RWPE2 (cell line): ENCODE measurements around the gene VPS45.
"Not testable (repeated sequence)": the region's sequence is repeated elsewhere in the genome, so short reads cannot be mapped to it uniquely, and the experiment has no call there.

Source experiments
- ATAC-seq: fragments of 200-7000 bp; cut with Tn5 transposase; 3 replicates; pipeline ENCODE4 v1.9.1; 2021; ENCODE audit warnings: low read depth
- DNase-seq: peaks from one replicate; pipeline ENCODE4 v3.0.0-alpha.2; 2020; ENCODE audit warnings: low spot score
- H3K27ac ChIP-seq: fragments of 450-650 bp; 2 replicates; pipeline ENCODE4 v1.5.1; 2017; ENCODE audit warnings: mild to moderate bottlenecking; ENCODE audit not compliant: poor library complexity, severe bottlenecking
- H3K27me3 ChIP-seq: fragments of 250-450 bp; sonication (Bioruptor Pico); 2 replicates; pipeline ENCODE4 v1.5.1; 2021; ENCODE audit warnings: mild to moderate bottlenecking, moderate library complexity; ENCODE audit not compliant: insufficient read depth, poor library complexity, severe bottlenecking
- H3K36me3 ChIP-seq: fragments of 250-450 bp; sonication (Bioruptor Pico); 2 replicates; pipeline ENCODE4 v1.5.1; 2020; ENCODE audit warnings: low read depth, mild to moderate bottlenecking, moderate library complexity
- H3K4me1 ChIP-seq: fragments of 250-450 bp; sonication (Bioruptor Pico); 2 replicates; pipeline ENCODE4 v1.5.1; 2021; ENCODE audit warnings: mild to moderate bottlenecking, moderate library complexity; ENCODE audit not compliant: insufficient read depth, poor library complexity, severe bottlenecking
- H3K4me3 ChIP-seq: fragments of 250-450 bp; sonication (Bioruptor Pico); 2 replicates; pipeline ENCODE4 v1.5.1; 2021; ENCODE audit warnings: mild to moderate bottlenecking, moderate library complexity; ENCODE audit not compliant: severe bottlenecking
- H3K9me3 ChIP-seq: fragments of 250-450 bp; sonication (Bioruptor Pico); 2 replicates; pipeline ENCODE4 v1.5.1; 2021; ENCODE audit warnings: mild to moderate bottlenecking, moderate library complexity; ENCODE audit not compliant: severe bottlenecking
- TF ChIP-seq, protein P1 (sequence below): fragments of 450-650 bp; IDR thresholded peaks from one replicate; pipeline ENCODE4 v1.5.1; 2017; ENCODE audit warnings: mild to moderate bottlenecking, moderate library complexity; ENCODE audit not compliant: poor library complexity, severe bottlenecking

VPS45 gene

DNA sequence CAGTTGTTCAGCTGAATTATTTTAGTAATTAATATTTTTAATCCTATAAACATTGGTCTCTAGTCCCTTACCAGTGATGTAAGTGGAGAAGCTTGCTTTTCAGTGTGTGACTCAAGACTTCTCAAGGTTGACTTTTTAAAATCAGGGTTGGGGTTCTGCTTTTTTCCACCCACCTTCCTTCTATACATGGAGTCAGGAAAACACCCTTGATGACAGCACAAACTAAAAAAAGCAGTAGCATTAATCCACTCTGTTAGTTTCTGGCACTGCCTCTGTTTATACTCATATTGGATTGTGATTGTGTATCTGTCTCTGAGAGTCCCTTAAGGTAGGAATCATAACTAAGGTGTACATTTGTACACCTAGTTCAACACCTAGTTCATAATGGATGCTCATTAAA lies 73.9 kb downstream of the VPS45 start:
- ATAC-seq, result no peak
- TF ChIP-seq, protein P1, sequence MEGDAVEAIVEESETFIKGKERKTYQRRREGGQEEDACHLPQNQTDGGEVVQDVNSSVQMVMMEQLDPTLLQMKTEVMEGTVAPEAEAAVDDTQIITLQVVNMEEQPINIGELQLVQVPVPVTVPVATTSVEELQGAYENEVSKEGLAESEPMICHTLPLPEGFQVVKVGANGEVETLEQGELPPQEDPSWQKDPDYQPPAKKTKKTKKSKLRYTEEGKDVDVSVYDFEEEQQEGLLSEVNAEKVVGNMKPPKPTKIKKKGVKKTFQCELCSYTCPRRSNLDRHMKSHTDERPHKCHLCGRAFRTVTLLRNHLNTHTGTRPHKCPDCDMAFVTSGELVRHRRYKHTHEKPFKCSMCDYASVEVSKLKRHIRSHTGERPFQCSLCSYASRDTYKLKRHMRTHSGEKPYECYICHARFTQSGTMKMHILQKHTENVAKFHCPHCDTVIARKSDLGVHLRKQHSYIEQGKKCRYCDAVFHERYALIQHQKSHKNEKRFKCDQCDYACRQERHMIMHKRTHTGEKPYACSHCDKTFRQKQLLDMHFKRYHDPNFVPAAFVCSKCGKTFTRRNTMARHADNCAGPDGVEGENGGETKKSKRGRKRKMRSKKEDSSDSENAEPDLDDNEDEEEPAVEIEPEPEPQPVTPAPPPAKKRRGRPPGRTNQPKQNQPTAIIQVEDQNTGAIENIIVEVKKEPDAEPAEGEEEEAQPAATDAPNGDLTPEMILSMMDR, result no peak
- no peak overlapping the region for H3K4me3 ChIP-seq
- no peak overlapping the region for H3K27ac ChIP-seq
- peaks cover 6% of the 10 kb centered on the region; the same call in 1 of the 2 replicates for H3K36me3 ChIP-seq
- no peak for DNase-seq
- no peaks in the 10 kb centered on the region for H3K9me3 ChIP-seq
- H3K4me1 ChIP-seq, result no peaks in the 10 kb centered on the region
- no peaks in the 10 kb centered on the region for H3K27me3 ChIP-seq

GRCh38 chr1:150142083-150142482 lies 74.5 kb downstream of the VPS45 start:
- H3K4me3 ChIP-seq, result no peak overlapping the region
- no peak overlapping the region for H3K27ac ChIP-seq
- H3K36me3 ChIP-seq, result peaks cover 6% of the 10 kb centered on the region; the same call in 1 of the 2 replicates
- H3K27me3 ChIP-seq, result no peaks in the 10 kb centered on the region
- H3K4me1 ChIP-seq, result no peaks in the 10 kb centered on the region
- ATAC-seq (no peak), DNase-seq (no peak)
- TF ChIP-seq, protein P1, result no peak
- no peaks in the 10 kb centered on the region for H3K9me3 ChIP-seq

DNA sequence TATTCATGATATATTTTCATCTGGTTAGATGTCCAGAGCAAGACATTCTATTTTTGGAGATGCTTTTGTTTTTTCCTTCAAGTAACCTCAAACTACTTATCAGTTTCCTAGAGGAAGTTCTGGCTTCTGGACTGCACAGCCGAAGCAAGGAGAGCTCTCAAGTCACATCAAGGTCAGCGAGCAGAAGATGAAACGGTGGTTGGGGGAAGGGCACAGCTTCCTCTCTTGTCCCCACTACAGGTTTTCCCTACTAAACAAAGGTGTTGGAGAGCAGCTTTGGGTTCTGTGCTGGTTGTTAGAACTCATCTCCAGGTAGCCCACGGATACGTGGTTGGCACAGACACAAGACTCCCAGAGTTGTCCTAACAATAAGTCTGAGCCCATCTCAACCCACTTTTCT lies 77.0 kb downstream of the VPS45 start:
- H3K9me3 ChIP-seq, result no peaks in the 10 kb centered on the region
- H3K27me3 ChIP-seq, result no peaks in the 10 kb centered on the region
- peaks cover 6% of the 10 kb centered on the region; the same call in 1 of the 2 replicates for H3K36me3 ChIP-seq
- no peak overlapping the region for H3K4me3 ChIP-seq
- H3K4me1 ChIP-seq, result no peaks in the 10 kb centered on the region
- DNase-seq (no peak), ATAC-seq (no peak)
- H3K27ac ChIP-seq, result no peak overlapping the region
- TF ChIP-seq, protein P1, result no peak

DNA sequence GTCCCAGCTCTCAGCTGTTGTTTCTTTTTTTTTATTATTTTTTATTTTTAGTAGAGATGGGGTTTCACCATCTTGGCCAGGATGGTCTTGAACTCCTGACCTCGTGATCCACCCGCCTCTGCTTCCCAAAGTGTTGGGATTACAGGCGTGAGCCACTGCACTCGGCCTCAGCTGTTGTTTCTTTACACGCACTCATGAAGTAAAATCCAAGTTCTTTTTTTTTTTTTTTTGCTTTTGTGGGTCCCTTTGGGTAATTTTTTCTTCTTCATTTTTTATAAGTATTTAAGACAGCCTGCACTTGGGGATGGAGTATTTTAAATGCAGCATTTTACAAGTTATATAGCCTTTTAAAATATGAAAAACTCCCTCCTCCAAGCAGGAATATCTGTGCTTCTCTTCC lies 78.4 kb downstream of the VPS45 start:
- not testable (repeated sequence) for H3K4me3 ChIP-seq, ATAC-seq, H3K9me3 ChIP-seq, DNase-seq, H3K4me1 ChIP-seq, H3K36me3 ChIP-seq, H3K27ac ChIP-seq, H3K27me3 ChIP-seq

- Histone ChIP-seq H3K4me3 (no peak overlapping the region), H3K27ac (no peak overlapping the region), H3K4me1 (no peaks in the 10 kb centered on the region), H3K9me3 (no peaks in the 10 kb centered on the region), H3K27me3 (no peaks in the 10 kb centered on the region), H3K36me3 (peaks cover 6% of the 10 kb centered on the region; the same call in 1 of the 2 replicates)
- DNase-seq, result no peak
- TF ChIP-seq, protein P1, result no peak
- no peak for ATAC-seq
These were observed 79.4 kb downstream of the VPS45 start for GRCh38 chr1:150146849-150147542.
